Fibroblast of pulmonary artery (primary cell): ENCODE measurements around the gene ALOX5AP.
A peak's percentile ranks its signal among the peaks of the same experiment; 100 is the strongest.

ENCODE experiments used
- DNase-seq: peaks from one replicate; pipeline ENCODE4 v3.0.0-alpha.2; 2010; ENCODE audit warnings: low read depth
- H3K4me3 ChIP-seq: replicated peaks from 2 replicates; pipeline ENCODE4 v1.5.1; 2011; ENCODE audit warnings: low read depth, mild to moderate bottlenecking, control low read depth, low read length, moderate library complexity
- CTCF ChIP-seq: IDR thresholded peaks from 2 replicates; pipeline ENCODE4 v1.5.1; 2011; ENCODE audit warnings: mild to moderate bottlenecking, control low read depth, low read length, inconsistent platforms; ENCODE audit errors: missing control alignments

ALOX5AP gene

GRCh38 chr13:30704596-30704995, 30.7 kb upstream of the ALOX5AP start:
- no peak for TF ChIP-seq CTCF
- no peak overlapping the region for H3K4me3 ChIP-seq
- no peak for DNase-seq

- no peak for TF ChIP-seq CTCF
- H3K4me3 ChIP-seq, result no peak overlapping the region
- no peak for DNase-seq
Observed at GRCh38 chr13:30705680-30706079, 29.7 kb upstream of the ALOX5AP start.

- H3K4me3 ChIP-seq, result no peak overlapping the region
- TF ChIP-seq CTCF, result no peak
- peak; percentile 85 for DNase-seq
Observed at GRCh38 chr13:30708541-30708940, 26.8 kb upstream of the ALOX5AP start.

GRCh38 chr13:30710442-30710841, 24.9 kb upstream of the ALOX5AP start:
- no peak for DNase-seq
- TF ChIP-seq CTCF, result no peak
- no peak overlapping the region for H3K4me3 ChIP-seq

GRCh38 chr13:30711375-30711774, 24.0 kb upstream of the ALOX5AP start:
- H3K4me3 ChIP-seq, result no peak overlapping the region
- DNase-seq, result peak; percentile 77
- TF ChIP-seq CTCF, result no peak

GRCh38 chr13:30711837-30712236, 23.5 kb upstream of the ALOX5AP start:
- no peak for TF ChIP-seq CTCF
- DNase-seq, result no peak
- H3K4me3 ChIP-seq, result no peak overlapping the region

- DNase-seq, result peak; percentile 46
Observed at GRCh38 chr13:30712536-30713532, 22.5 kb upstream of the ALOX5AP start.

More at GRCh38 chr13:30712536-30713532, 22.5 kb upstream of the ALOX5AP start:
- H3K4me3 ChIP-seq, result no peak overlapping the region
- TF ChIP-seq CTCF, result no peak
